ENCODE measurements around the gene RUFY1. TPM values are rescaled to one million over a fixed set of nuclear protein-coding genes. Genes with fewer than 3 reads are reported as not detected.

Gene RUFY1
- total RNA-seq, 1 experiment from 2014 or later: 63.9 TPM

DNA sequence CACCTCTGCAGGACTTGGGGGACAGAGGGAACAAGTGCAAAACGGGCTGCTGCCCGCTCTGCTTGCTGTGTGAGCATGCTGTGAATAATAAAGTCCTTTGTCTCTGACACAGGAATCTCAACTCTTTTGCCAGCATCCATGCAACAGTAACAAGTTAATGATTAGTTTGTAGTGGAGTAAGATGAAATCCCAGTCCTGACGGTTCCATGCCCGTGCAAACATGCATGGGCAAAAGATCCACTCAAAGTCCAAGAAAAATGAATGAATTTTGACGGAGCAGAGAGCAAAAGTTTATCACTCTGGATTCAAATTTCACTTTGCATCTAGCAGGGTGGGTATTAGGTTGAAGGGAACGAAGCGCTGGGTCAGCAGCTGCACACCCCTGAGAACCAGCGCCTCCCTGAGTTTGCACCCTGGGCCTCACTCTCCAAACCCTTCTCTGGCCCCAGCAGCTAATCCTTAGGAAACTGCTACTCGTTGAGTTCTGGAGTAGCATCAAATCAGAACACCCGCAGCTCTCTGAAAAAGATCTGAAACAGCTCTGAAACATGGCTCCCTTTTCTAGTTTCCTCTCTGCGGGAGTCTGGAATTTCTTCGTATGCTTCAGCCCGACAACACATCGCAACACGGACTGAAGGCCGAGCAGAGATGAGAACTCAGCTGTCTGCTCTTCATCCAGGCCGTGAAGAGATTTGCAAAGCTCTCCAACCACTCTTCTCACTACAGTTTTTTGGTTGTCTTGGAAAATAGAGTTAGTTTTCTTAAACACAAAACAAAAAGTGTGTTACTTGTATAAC lies 45.6 kb upstream of the RUFY1 start:
- CTCF ChIA-PET: no interaction called here

DNA sequence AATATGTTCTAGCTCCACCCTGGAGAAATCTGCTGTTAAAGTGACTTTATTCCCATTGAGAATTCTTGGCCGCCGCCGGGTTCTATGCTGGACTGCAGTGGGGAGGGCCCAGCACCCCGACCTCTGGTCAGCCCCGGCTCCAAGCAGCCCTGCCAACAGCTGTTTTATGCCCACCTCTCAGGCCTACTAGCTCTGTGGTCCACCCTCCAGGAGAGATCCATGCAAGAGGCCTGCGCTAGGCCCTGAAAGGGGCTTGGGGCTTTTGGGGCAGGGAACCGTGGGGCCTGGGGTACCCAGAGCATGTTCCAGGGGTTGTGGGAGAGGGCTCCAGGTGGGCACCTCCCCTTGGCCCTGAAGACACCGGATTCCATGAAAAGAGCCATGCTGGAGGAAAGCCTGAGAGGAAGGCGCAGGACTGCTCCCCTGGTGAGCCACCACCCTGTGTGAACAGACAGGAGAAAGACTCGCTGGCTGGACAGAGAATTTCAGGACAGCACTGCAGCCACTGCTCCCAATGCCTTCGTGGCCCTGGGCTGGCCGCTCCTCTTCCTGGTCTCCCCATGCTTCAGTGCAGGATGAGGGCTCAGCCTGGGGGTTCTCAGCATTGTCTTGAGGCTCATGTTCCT lies 44.6 kb upstream of the RUFY1 start:
- no peak overlapping the region for H2AFZ ChIP-seq
- H3K79me2 ChIP-seq (ENCODE audit: low read depth): no peaks in the 10 kb centered on the region
- H3K9me3 ChIP-seq (ENCODE audit: insufficient read depth, low read depth): no peaks in the 10 kb centered on the region
- H3K36me3 ChIP-seq (ENCODE audit: low read depth): no peaks in the 10 kb centered on the region
- no peak for DNase-seq
- no peaks in the 10 kb centered on the region for H3F3A ChIP-seq (ENCODE audit: insufficient read depth, low read depth)
- ChIA-PET CTCF (no interaction called here), POLR2A (ENCODE audit: unreplicated experiment) (no interaction called here)
- TF ChIP-seq, protein P1, sequence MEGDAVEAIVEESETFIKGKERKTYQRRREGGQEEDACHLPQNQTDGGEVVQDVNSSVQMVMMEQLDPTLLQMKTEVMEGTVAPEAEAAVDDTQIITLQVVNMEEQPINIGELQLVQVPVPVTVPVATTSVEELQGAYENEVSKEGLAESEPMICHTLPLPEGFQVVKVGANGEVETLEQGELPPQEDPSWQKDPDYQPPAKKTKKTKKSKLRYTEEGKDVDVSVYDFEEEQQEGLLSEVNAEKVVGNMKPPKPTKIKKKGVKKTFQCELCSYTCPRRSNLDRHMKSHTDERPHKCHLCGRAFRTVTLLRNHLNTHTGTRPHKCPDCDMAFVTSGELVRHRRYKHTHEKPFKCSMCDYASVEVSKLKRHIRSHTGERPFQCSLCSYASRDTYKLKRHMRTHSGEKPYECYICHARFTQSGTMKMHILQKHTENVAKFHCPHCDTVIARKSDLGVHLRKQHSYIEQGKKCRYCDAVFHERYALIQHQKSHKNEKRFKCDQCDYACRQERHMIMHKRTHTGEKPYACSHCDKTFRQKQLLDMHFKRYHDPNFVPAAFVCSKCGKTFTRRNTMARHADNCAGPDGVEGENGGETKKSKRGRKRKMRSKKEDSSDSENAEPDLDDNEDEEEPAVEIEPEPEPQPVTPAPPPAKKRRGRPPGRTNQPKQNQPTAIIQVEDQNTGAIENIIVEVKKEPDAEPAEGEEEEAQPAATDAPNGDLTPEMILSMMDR (conservative IDR thresholded peaks at IDR 0.05): no peak
- TF ChIP-seq EZH2 (IDR thresholded peaks at IDR 0.05; ENCODE audit: low read depth): no peak
- no peak overlapping the region for H3K4me2 ChIP-seq
- peaks cover 45% of the 10 kb centered on the region for H3K27me3 ChIP-seq (ENCODE audit: insufficient read depth, low read depth)
- no TSS peak for BruUV-seq (replicated peaks)
- H4K20me1 ChIP-seq (ENCODE audit: insufficient read depth): no peaks in the 10 kb centered on the region
- H3K4me1 ChIP-seq (replicated peaks; ENCODE audit: insufficient read depth): no peaks in the 10 kb centered on the region
- no peak overlapping the region for H3K4me3 ChIP-seq
- intact Hi-C loops (cut with micrococcal nuclease; ENCODE audit: unreplicated experiment): no loop called here
- no peaks in the 10 kb centered on the region for H3K9me2 ChIP-seq (ENCODE audit: insufficient read depth)
- no peak overlapping the region for H3K27ac ChIP-seq

More for the DNA sequence above, 45.6 kb upstream of the RUFY1 start:
- TF ChIP-seq EZH2 (IDR thresholded peaks at IDR 0.05; ENCODE audit: low read depth): no peak
- TF ChIP-seq, protein P1 (conservative IDR thresholded peaks at IDR 0.05): no peak
- Histone ChIP-seq H3K27me3 (ENCODE audit: insufficient read depth, low read depth) (peaks cover 38% of the 10 kb centered on the region), H4K20me1 (ENCODE audit: insufficient read depth) (no peaks in the 10 kb centered on the region), H3K79me2 (ENCODE audit: low read depth) (no peaks in the 10 kb centered on the region), H3K4me1 (replicated peaks; ENCODE audit: insufficient read depth) (no peaks in the 10 kb centered on the region), H3K4me2 (no peak overlapping the region), H3K9me3 (ENCODE audit: insufficient read depth, low read depth) (no peaks in the 10 kb centered on the region), H2AFZ (no peak overlapping the region), H3K9me2 (ENCODE audit: insufficient read depth) (no peaks in the 10 kb centered on the region), H3K36me3 (ENCODE audit: low read depth) (no peaks in the 10 kb centered on the region), H3K4me3 (no peak overlapping the region), H3K27ac (no peak overlapping the region), H3F3A (ENCODE audit: insufficient read depth, low read depth) (no peaks in the 10 kb centered on the region)
- intact Hi-C loops (cut with micrococcal nuclease; ENCODE audit: unreplicated experiment): no loop called here
- no TSS peak for BruUV-seq (replicated peaks)
- POLR2A ChIA-PET (ENCODE audit: unreplicated experiment): no interaction called here
- no peak for DNase-seq

DNA sequence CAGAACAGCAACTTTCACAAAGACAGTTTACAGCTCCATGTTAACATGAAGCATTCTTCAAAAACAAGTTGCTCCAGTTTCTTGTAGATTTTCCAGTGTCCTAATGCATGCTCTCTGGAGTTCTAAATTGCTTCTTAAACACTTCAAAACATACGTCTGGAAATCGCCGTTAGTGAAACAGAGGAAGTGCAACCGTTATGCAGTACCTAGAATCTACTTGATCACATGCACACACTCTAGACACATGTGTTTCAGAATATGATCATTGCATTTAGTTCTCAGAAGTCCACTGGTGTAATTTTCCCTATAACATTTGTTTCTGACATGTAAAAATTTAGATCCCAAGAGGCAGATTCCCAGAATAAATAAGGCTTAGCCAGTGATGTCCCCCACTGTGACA lies 41.1 kb upstream of the RUFY1 start:
- Histone ChIP-seq H3K9me2 (ENCODE audit: insufficient read depth) (no peaks in the 10 kb centered on the region), H3F3A (ENCODE audit: insufficient read depth, low read depth) (no peaks in the 10 kb centered on the region), H3K9me3 (ENCODE audit: insufficient read depth, low read depth) (no peaks in the 10 kb centered on the region), H3K36me3 (ENCODE audit: low read depth) (no peaks in the 10 kb centered on the region), H4K20me1 (ENCODE audit: insufficient read depth) (no peaks in the 10 kb centered on the region), H3K4me1 (replicated peaks; ENCODE audit: insufficient read depth) (no peaks in the 10 kb centered on the region), H3K27me3 (ENCODE audit: insufficient read depth, low read depth) (peaks cover 60% of the 10 kb centered on the region), H3K4me3 (no peak overlapping the region), H3K27ac (no peak overlapping the region), H3K4me2 (no peak overlapping the region), H2AFZ (no peak overlapping the region), H3K79me2 (ENCODE audit: low read depth) (no peaks in the 10 kb centered on the region)
- no peak for TF ChIP-seq EZH2 (IDR thresholded peaks at IDR 0.05; ENCODE audit: low read depth)
- TF ChIP-seq, protein P1 (conservative IDR thresholded peaks at IDR 0.05): no peak
- ChIA-PET POLR2A (ENCODE audit: unreplicated experiment) (no interaction called here), CTCF (no interaction called here)
- no TSS peak for BruUV-seq (replicated peaks)
- intact Hi-C loops (cut with micrococcal nuclease; ENCODE audit: unreplicated experiment): no loop called here
- no peak for DNase-seq

Measured in PC-9 (cell line).